ENCODE results near the gene DRC3.

- TF ChIP-seq SP1 (IDR thresholded peaks at IDR 0.05) (no peak), HDGF (IDR thresholded peaks at IDR 0.05; ENCODE audit: borderline replicate concordance) (no peak), FOXM1 (IDR thresholded peaks at IDR 0.05; ENCODE audit: borderline replicate concordance) (no peak), TARDBP (IDR thresholded peaks at IDR 0.05) (no peak), ARNT (IDR thresholded peaks at IDR 0.05) (no peak), FOXK2 (IDR thresholded peaks at IDR 0.05) (no peak), ELF4 (IDR thresholded peaks at IDR 0.05) (no peak), BHLHE40 (IDR thresholded peaks at IDR 0.05; ENCODE audit: borderline replicate concordance) (no peak)
Measured at GRCh38 chr17:18027280-18027679, 54.6 kb downstream of the DRC3 start.

Data from HEK293T (cell line).